RWPE2 (cell line): ENCODE data around the gene ZNF700.

Experiments used
- ATAC-seq: fragments of 200-7000 bp; cut with Tn5 transposase; 3 replicates; pipeline ENCODE4 v1.9.1; 2021; ENCODE audit warnings: low read depth
- DNase-seq: peaks from one replicate; pipeline ENCODE4 v3.0.0-alpha.2; 2020; ENCODE audit warnings: low spot score
- H3K27ac ChIP-seq: fragments of 450-650 bp; 2 replicates; pipeline ENCODE4 v1.5.1; 2017; ENCODE audit warnings: mild to moderate bottlenecking; ENCODE audit not compliant: poor library complexity, severe bottlenecking
- H3K27me3 ChIP-seq: fragments of 250-450 bp; sonication (Bioruptor Pico); 2 replicates; pipeline ENCODE4 v1.5.1; 2021; ENCODE audit warnings: mild to moderate bottlenecking, moderate library complexity; ENCODE audit not compliant: insufficient read depth, poor library complexity, severe bottlenecking
- H3K36me3 ChIP-seq: fragments of 250-450 bp; sonication (Bioruptor Pico); 2 replicates; pipeline ENCODE4 v1.5.1; 2020; ENCODE audit warnings: low read depth, mild to moderate bottlenecking, moderate library complexity
- H3K4me1 ChIP-seq: fragments of 250-450 bp; sonication (Bioruptor Pico); 2 replicates; pipeline ENCODE4 v1.5.1; 2021; ENCODE audit warnings: mild to moderate bottlenecking, moderate library complexity; ENCODE audit not compliant: insufficient read depth, poor library complexity, severe bottlenecking
- H3K4me3 ChIP-seq: fragments of 250-450 bp; sonication (Bioruptor Pico); 2 replicates; pipeline ENCODE4 v1.5.1; 2021; ENCODE audit warnings: mild to moderate bottlenecking, moderate library complexity; ENCODE audit not compliant: severe bottlenecking
- H3K9me3 ChIP-seq: fragments of 250-450 bp; sonication (Bioruptor Pico); 2 replicates; pipeline ENCODE4 v1.5.1; 2021; ENCODE audit warnings: mild to moderate bottlenecking, moderate library complexity; ENCODE audit not compliant: severe bottlenecking
- TF ChIP-seq, protein P1 (sequence below): fragments of 450-650 bp; IDR thresholded peaks from one replicate; pipeline ENCODE4 v1.5.1; 2017; ENCODE audit warnings: mild to moderate bottlenecking, moderate library complexity; ENCODE audit not compliant: poor library complexity, severe bottlenecking

Gene ZNF700

DNA sequence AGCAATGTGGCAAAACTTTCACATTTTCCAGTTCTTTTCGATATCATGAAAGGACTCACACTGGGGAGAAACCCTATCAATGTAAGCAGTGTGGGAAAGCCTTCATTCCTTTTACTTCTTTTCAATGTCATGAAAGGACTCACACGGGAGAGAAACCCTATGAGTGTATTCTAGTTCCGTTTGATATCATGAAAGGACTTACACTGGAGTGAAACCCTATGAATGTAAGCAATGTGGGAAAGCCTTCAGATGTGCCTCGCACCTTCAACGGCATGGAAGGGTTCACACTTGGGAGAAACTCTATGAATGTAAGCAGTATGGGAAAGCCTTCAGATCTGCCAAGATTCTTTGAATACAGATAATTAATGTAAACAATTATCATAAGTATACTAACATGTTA lies 25.4 kb downstream of the ZNF700 start:
- DNase-seq (no peak), ATAC-seq (no peak)
- peaks cover 56% of the 10 kb centered on the region for H3K36me3 ChIP-seq
- no peak overlapping the region for H3K4me3 ChIP-seq
- H3K27me3 ChIP-seq: no peaks in the 10 kb centered on the region
- H3K27ac ChIP-seq: no peak overlapping the region
- H3K4me1 ChIP-seq: no peaks in the 10 kb centered on the region
- TF ChIP-seq, protein P1, sequence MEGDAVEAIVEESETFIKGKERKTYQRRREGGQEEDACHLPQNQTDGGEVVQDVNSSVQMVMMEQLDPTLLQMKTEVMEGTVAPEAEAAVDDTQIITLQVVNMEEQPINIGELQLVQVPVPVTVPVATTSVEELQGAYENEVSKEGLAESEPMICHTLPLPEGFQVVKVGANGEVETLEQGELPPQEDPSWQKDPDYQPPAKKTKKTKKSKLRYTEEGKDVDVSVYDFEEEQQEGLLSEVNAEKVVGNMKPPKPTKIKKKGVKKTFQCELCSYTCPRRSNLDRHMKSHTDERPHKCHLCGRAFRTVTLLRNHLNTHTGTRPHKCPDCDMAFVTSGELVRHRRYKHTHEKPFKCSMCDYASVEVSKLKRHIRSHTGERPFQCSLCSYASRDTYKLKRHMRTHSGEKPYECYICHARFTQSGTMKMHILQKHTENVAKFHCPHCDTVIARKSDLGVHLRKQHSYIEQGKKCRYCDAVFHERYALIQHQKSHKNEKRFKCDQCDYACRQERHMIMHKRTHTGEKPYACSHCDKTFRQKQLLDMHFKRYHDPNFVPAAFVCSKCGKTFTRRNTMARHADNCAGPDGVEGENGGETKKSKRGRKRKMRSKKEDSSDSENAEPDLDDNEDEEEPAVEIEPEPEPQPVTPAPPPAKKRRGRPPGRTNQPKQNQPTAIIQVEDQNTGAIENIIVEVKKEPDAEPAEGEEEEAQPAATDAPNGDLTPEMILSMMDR: no peak
- peaks cover 53% of the 10 kb centered on the region for H3K9me3 ChIP-seq

GRCh38 chr19:11963566-11964355 lies 38.9 kb downstream of the ZNF700 start:
- no peaks in the 10 kb centered on the region for H3K9me3 ChIP-seq
- ATAC-seq (no peak; the same call in 2 of the 3 replicates), DNase-seq (no peak)
- TF ChIP-seq, protein P1: peak; percentile 70
- no peaks in the 10 kb centered on the region for H3K36me3 ChIP-seq
- peak overlapping the region; percentile 43 for H3K27ac ChIP-seq
- no peaks in the 10 kb centered on the region for H3K4me1 ChIP-seq
- H3K27me3 ChIP-seq: no peaks in the 10 kb centered on the region
- H3K4me3 ChIP-seq: no peak overlapping the region

DNA sequence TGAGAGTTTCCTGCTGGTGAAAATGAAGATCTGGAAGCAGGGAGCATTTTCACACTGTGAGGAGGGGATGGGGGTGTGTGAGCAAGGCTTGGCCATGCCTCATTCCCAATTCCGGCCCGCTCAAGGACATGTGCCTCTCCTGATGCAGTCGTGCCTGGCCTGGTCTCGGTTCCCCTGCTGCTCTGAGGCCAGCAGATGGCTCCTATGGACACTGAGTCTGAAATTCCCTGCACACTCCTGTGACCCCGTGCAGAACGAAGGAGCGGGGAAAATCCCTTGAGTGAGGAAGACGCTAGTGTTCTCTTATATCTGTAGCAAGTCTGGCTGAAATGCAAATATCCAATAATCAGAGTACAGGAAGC lies 39.6 kb downstream of the ZNF700 start:
- no peaks in the 10 kb centered on the region for H3K27me3 ChIP-seq
- H3K4me3 ChIP-seq: peak overlapping the region; percentile 47
- ATAC-seq: peak; percentile 58
- no peaks in the 10 kb centered on the region for H3K4me1 ChIP-seq
- TF ChIP-seq, protein P1: no peak
- no peaks in the 10 kb centered on the region for H3K9me3 ChIP-seq
- H3K36me3 ChIP-seq: no peaks in the 10 kb centered on the region
- DNase-seq: no peak
- H3K27ac ChIP-seq: peak overlapping the region; percentile 43

DNA sequence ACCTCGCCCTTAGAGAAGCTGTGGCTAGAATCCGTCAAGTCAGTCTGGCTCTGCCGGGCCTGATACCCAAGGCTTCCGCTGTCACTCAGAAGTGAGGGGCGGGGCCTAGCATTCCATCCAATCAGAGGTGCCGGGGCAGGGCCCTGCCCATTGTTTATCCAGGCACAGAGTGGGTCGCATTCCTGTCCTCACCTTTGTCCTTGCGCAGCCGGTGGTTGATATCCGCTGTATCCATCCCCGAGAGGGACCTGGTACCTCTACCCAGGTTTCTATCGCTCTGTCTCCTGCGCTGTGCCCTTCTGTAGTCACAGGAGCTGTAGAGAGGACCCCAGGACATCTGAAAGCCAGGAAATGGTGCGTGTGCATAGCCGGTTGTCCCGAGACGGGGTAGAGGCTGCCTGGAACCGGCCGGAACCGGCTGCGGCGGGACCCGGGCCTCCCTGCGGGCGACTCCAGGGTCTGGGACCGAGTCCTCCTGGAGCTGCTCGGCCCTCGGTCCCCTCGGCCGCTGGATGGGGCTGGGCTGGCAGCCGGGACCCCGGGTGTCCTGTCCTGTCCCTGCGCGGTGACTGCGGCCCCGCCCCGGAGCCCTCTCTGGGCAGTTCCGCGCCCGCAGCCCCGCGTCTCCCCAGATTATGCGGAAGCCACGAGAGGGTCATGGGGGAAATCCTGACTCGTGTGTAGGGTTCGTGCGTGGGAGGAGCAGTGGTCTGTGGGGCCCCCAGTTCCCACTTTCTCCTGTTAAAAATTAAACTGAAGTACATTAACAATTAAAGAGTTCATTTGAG lies 40.1 kb downstream of the ZNF700 start, which contains the start of gene ZNF763:
Gene ZNF763 (plus strand): TSS at position 183 of the 788 bp plus-strand sequence. CDS start 169 bp downstream, at position 352.
- TF ChIP-seq, protein P1: no peak
- Histone ChIP-seq H3K4me1 (no peaks in the 10 kb centered on the region), H3K27me3 (no peaks in the 10 kb centered on the region), H3K4me3 (peak within 1 kb of the TSS; percentile 47), H3K36me3 (no peaks in the 10 kb centered on the region), H3K9me3 (no peaks in the 10 kb centered on the region), H3K27ac (peak within 1 kb of the TSS; percentile 43)
- DNase-seq (peak; percentile 85), ATAC-seq (peak; percentile 97)
